ENCODE data around the gene AUTS2.

Gene AUTS2

DNA sequence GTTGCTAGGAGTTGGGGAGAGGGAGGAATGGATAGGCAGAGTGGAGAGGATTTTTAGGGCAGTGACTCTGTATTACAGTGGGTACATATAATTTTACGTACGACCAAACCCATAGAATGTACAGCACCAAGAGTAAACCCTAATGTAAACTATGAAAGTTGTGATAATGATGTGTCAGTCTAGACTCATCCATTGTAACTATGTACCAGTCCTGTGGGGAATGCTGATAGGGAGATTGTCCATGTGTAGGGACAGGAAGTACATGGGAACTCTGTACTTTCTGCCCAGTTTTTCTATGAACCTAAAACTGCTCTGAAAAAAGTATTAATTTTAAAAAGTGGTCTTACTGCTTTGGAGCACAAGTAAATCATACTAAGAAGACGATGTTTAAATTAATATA, 441.8 kb downstream of the AUTS2 start:
- TF ChIP-seq EZH2 (IDR thresholded peaks at IDR 0.05; ENCODE audit: borderline replicate concordance, low read length): no peak
- TF ChIP-seq, protein P1, sequence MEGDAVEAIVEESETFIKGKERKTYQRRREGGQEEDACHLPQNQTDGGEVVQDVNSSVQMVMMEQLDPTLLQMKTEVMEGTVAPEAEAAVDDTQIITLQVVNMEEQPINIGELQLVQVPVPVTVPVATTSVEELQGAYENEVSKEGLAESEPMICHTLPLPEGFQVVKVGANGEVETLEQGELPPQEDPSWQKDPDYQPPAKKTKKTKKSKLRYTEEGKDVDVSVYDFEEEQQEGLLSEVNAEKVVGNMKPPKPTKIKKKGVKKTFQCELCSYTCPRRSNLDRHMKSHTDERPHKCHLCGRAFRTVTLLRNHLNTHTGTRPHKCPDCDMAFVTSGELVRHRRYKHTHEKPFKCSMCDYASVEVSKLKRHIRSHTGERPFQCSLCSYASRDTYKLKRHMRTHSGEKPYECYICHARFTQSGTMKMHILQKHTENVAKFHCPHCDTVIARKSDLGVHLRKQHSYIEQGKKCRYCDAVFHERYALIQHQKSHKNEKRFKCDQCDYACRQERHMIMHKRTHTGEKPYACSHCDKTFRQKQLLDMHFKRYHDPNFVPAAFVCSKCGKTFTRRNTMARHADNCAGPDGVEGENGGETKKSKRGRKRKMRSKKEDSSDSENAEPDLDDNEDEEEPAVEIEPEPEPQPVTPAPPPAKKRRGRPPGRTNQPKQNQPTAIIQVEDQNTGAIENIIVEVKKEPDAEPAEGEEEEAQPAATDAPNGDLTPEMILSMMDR (IDR thresholded peaks at IDR 0.05; ENCODE audit: low read length): no peak
- Histone ChIP-seq H3K27ac (ENCODE audit: low read depth, low read length, poor library complexity, severe bottlenecking) (no peak overlapping the region), H4K20me1 (ENCODE audit: insufficient read depth, low read length) (no peaks in the 10 kb centered on the region)

DNA sequence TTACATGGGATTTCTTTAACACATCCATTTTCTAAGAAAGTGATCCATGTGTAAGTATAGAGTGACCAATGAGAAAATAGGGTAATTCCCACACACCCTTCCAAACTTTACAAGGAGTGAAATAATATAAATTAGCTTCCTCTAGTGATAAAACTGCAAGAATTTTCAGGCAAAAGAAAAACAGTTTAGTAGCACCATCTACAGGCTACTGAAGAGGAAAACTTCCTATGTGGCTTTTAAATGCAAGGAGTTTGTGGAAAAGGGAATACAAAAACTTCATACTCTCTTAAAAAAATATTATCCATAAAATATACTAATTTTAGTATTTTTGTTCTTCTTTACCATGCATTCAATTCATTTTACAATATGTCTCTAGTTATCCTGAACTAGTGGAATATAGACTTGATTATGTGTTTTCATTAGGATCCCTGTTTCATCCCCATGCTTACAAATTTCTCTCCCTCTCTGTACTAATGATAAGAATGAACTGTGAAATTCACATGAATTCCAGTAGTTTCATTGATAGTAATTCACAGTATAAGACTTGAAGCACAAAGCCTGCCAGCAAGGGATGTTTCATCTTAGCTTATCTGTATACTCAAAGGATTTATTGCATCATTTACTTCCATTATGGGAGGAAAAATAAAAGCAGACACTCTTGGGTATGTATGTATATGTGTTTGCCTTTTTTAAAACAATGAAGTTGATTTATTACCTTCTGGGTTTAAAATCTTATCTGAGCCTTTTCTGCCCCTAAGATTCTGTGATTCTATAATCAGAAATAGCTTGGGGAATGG, 442.9 kb downstream of the AUTS2 start:
- no peak overlapping the region for H3K27ac ChIP-seq (ENCODE audit: low read depth, low read length, poor library complexity, severe bottlenecking)
- no peak overlapping the region for H3K4me3 ChIP-seq (ENCODE audit: low read depth, low read length, poor library complexity, severe bottlenecking)
- no peak overlapping the region for H3K4me2 ChIP-seq (ENCODE audit: low read length)
- H3K4me1 ChIP-seq (ENCODE audit: insufficient read depth, low read length, severe bottlenecking): peaks cover 15% of the 10 kb centered on the region
- H3K36me3 ChIP-seq (ENCODE audit: insufficient read depth, low read length): no peaks in the 10 kb centered on the region
- no peaks in the 10 kb centered on the region for H3F3A ChIP-seq (ENCODE audit: insufficient read depth, low read length)
- no peaks in the 10 kb centered on the region for H3K27me3 ChIP-seq (ENCODE audit: insufficient read depth, low read length)
- no peaks in the 10 kb centered on the region for H3K9me3 ChIP-seq (ENCODE audit: low read length)
- H2AFZ ChIP-seq (ENCODE audit: low read length): no peak overlapping the region
- TF ChIP-seq, protein P1 (IDR thresholded peaks at IDR 0.05; ENCODE audit: low read length): peak; percentile 51
- no peak for TF ChIP-seq EZH2 (IDR thresholded peaks at IDR 0.05; ENCODE audit: borderline replicate concordance, low read length)
- H3K9ac ChIP-seq (ENCODE audit: low read length): no peak overlapping the region
- H3K9me2 ChIP-seq (ENCODE audit: low read depth, low read length): no peaks in the 10 kb centered on the region
- peaks cover 9% of the 10 kb centered on the region for H3K79me2 ChIP-seq (ENCODE audit: insufficient read depth, low read length)
- no peaks in the 10 kb centered on the region for H4K20me1 ChIP-seq (ENCODE audit: insufficient read depth, low read length)

More for the DNA sequence above, 441.8 kb downstream of the AUTS2 start:
- Histone ChIP-seq H3K9me2 (ENCODE audit: low read depth, low read length) (no peaks in the 10 kb centered on the region), H3K4me2 (ENCODE audit: low read length) (no peak overlapping the region), H3K79me2 (ENCODE audit: insufficient read depth, low read length) (peaks cover 9% of the 10 kb centered on the region), H3K9ac (ENCODE audit: low read length) (no peak overlapping the region), H3F3A (ENCODE audit: insufficient read depth, low read length) (no peaks in the 10 kb centered on the region), H3K36me3 (ENCODE audit: insufficient read depth, low read length) (no peaks in the 10 kb centered on the region), H3K9me3 (ENCODE audit: low read length) (no peaks in the 10 kb centered on the region), H2AFZ (ENCODE audit: low read length) (no peak overlapping the region), H3K4me1 (ENCODE audit: insufficient read depth, low read length, severe bottlenecking) (peaks cover 26% of the 10 kb centered on the region), H3K27me3 (ENCODE audit: insufficient read depth, low read length) (no peaks in the 10 kb centered on the region), H3K4me3 (ENCODE audit: low read depth, low read length, poor library complexity, severe bottlenecking) (no peak overlapping the region)

DNA sequence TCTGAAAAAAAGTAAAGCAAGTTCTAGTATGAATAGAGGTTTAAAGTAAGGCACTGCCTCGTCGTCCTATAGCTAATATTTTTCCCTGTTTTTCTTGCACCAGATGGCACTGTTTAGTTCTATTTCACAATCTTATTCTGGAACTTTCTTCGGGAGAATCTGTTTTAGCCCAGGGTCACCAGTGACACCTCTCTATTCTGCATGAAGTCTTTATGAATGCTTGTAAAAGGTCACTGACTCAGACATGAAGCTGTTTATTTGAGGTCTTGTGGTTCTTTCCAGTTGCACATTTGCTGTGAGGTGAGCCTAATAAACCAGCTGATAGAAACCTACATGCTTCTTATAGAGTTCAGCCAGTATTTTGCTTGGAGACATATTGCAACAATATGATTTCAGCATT, 444.3 kb downstream of the AUTS2 start:
- no peaks in the 10 kb centered on the region for H3K27me3 ChIP-seq (ENCODE audit: insufficient read depth, low read length)
- no peak overlapping the region for H2AFZ ChIP-seq (ENCODE audit: low read length)
- no peak overlapping the region for H3K4me3 ChIP-seq (ENCODE audit: low read depth, low read length, poor library complexity, severe bottlenecking)
- H3K4me1 ChIP-seq (ENCODE audit: insufficient read depth, low read length, severe bottlenecking): peaks cover 9% of the 10 kb centered on the region
- H3K4me2 ChIP-seq (ENCODE audit: low read length): no peak overlapping the region
- H3K36me3 ChIP-seq (ENCODE audit: insufficient read depth, low read length): no peaks in the 10 kb centered on the region
- TF ChIP-seq, protein P1 (IDR thresholded peaks at IDR 0.05; ENCODE audit: low read length): peak; percentile 34; the same call in 1 of the 2 replicates
- no peak for TF ChIP-seq EZH2 (IDR thresholded peaks at IDR 0.05; ENCODE audit: borderline replicate concordance, low read length)
- no peaks in the 10 kb centered on the region for H4K20me1 ChIP-seq (ENCODE audit: insufficient read depth, low read length)
- no peaks in the 10 kb centered on the region for H3F3A ChIP-seq (ENCODE audit: insufficient read depth, low read length)
- no peaks in the 10 kb centered on the region for H3K9me3 ChIP-seq (ENCODE audit: low read length)
- H3K9me2 ChIP-seq (ENCODE audit: low read depth, low read length): no peaks in the 10 kb centered on the region
- H3K79me2 ChIP-seq (ENCODE audit: insufficient read depth, low read length): peaks cover 9% of the 10 kb centered on the region
- H3K27ac ChIP-seq (ENCODE audit: low read depth, low read length, poor library complexity, severe bottlenecking): peak overlapping the region; percentile 8
- no peak overlapping the region for H3K9ac ChIP-seq (ENCODE audit: low read length)

All from OCI-LY1 (cell line).